Measurements from ENCODE around the gene TBC1D22A. TPM values are rescaled to one million over a fixed set of nuclear protein-coding genes. Genes with fewer than 3 reads are reported as not detected.

Gene TBC1D22A
- total RNA-seq, 1 donor from 2014 or later, result 24.2 TPM

DNA sequence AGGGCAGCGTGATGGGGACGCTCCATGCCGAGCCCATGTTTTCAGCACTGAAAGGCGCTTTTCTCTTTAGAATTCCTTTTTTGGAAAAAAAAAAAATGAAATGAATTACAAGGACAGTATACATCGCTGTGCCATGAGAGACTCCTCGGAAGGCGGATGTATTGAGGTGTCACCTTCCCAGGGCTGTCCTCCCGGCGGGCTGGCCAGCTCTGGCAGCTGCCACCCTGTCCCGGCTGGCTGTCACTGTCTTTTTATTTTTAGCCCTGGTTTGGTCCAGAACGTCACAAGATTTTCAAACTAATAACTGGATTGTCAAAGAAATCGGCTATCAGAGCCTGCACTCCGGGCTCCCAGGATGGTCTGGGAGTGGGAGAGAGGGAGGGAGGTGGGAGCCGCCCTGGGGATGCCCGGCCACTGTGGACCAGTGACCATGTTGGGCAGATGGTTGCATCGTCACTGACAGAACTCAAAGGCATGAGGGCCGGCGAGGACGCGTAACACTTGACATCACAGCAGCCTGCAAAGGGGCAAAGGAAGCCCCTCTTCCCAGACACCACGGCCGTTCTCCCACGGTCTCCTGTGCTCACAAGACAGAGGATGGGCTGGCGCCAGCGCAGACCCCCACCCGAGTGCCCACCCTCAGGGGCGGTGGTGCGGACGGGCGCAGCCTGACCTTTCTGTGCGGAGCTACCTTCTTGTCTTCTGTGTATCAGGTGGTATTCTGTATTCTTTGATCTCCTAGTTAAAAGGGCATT is 392.9 kb downstream of the TBC1D22A start:
- no peak overlapping the region for H3K4me3 Mint-ChIP-seq (ENCODE audit: unreplicated experiment)
- H3K79me2 ChIP-seq (ENCODE audit: insufficient read depth, low read length), result no peaks in the 10 kb centered on the region
- DNase-seq (ENCODE audit: low read depth), result no peak
- peak overlapping the region; percentile 37 for H3K4me3 ChIP-seq (ENCODE audit: insufficient read depth, low read depth, low read length)
- H3K4me2 ChIP-seq (ENCODE audit: low read length), result peak overlapping the region; percentile 80
- H4K20me1 ChIP-seq (ENCODE audit: insufficient read depth, low read length), result no peaks in the 10 kb centered on the region
- peaks cover 7% of the 10 kb centered on the region for H3K36me3 Mint-ChIP-seq (ENCODE audit: low read depth, unreplicated experiment)
- peaks cover 13% of the 10 kb centered on the region for H3K4me1 Mint-ChIP-seq (ENCODE audit: low read depth, unreplicated experiment)
- TF ChIP-seq, protein P1, sequence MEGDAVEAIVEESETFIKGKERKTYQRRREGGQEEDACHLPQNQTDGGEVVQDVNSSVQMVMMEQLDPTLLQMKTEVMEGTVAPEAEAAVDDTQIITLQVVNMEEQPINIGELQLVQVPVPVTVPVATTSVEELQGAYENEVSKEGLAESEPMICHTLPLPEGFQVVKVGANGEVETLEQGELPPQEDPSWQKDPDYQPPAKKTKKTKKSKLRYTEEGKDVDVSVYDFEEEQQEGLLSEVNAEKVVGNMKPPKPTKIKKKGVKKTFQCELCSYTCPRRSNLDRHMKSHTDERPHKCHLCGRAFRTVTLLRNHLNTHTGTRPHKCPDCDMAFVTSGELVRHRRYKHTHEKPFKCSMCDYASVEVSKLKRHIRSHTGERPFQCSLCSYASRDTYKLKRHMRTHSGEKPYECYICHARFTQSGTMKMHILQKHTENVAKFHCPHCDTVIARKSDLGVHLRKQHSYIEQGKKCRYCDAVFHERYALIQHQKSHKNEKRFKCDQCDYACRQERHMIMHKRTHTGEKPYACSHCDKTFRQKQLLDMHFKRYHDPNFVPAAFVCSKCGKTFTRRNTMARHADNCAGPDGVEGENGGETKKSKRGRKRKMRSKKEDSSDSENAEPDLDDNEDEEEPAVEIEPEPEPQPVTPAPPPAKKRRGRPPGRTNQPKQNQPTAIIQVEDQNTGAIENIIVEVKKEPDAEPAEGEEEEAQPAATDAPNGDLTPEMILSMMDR (IDR thresholded peaks at IDR 0.05; ENCODE audit: insufficient read depth, low read depth, low read length), result no peak
- TF ChIP-seq EZH2 (IDR thresholded peaks at IDR 0.05; ENCODE audit: insufficient read depth, low read length), result no peak
- no peaks in the 10 kb centered on the region for H3K27me3 Mint-ChIP-seq (ENCODE audit: low read depth, unreplicated experiment)
- H3K4me1 ChIP-seq (ENCODE audit: insufficient read depth, low read length), result peaks cover 25% of the 10 kb centered on the region
- no peak for FAIRE-seq
- H3K9ac ChIP-seq (ENCODE audit: low read length), result peak overlapping the region; percentile 38
- no peak overlapping the region for H2AFZ ChIP-seq (ENCODE audit: low read depth, low read length)
- no peaks in the 10 kb centered on the region for H3K27me3 ChIP-seq (ENCODE audit: insufficient read depth, low read length)
- no peaks in the 10 kb centered on the region for H3K36me3 ChIP-seq (ENCODE audit: insufficient read depth, low read length)
- no peaks in the 10 kb centered on the region for H3K9me3 ChIP-seq (ENCODE audit: insufficient read depth, low read depth, low read length)
- no peak overlapping the region for H3K27ac Mint-ChIP-seq (ENCODE audit: unreplicated experiment)
- H3K27ac ChIP-seq (ENCODE audit: low read depth, low read length), result no peak overlapping the region
- H3K9me3 Mint-ChIP-seq (ENCODE audit: unreplicated experiment), result no peaks in the 10 kb centered on the region

DNA sequence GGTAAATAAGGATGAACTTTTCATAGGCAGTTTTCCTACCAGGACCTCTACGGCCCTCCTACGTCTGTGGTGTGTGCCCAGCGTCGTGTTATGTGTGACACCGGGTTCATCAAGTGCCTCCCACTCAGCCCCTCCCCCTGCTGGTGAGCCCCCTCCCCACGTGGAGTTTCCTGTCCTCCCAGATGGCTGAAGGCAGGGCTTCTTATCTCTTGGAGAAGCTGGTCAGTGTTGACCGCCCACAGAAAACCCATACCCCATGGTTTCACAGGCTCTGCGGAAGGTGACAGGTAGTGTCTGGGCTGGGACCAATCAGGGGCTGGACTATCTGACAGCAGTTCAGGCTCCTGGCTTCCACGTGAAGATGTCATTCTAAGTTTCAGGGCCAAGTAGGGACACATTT is 393.5 kb downstream of the TBC1D22A start:
- Histone ChIP-seq H3K9ac (ENCODE audit: low read length) (no peak overlapping the region), H3K36me3 (ENCODE audit: insufficient read depth, low read length) (no peaks in the 10 kb centered on the region), H3K27me3 (ENCODE audit: insufficient read depth, low read length) (no peaks in the 10 kb centered on the region), H3K4me1 (ENCODE audit: insufficient read depth, low read length) (peaks cover 25% of the 10 kb centered on the region), H3K9me3 (ENCODE audit: insufficient read depth, low read depth, low read length) (no peaks in the 10 kb centered on the region), H3K27ac (ENCODE audit: low read depth, low read length) (no peak overlapping the region), H3K79me2 (ENCODE audit: insufficient read depth, low read length) (no peaks in the 10 kb centered on the region), H4K20me1 (ENCODE audit: insufficient read depth, low read length) (no peaks in the 10 kb centered on the region), H3K4me3 (ENCODE audit: insufficient read depth, low read depth, low read length) (no peak overlapping the region), H3K4me2 (ENCODE audit: low read length) (no peak overlapping the region), H2AFZ (ENCODE audit: low read depth, low read length) (no peak overlapping the region)
- H3K9me3 Mint-ChIP-seq (ENCODE audit: unreplicated experiment), result no peaks in the 10 kb centered on the region
- FAIRE-seq (no peak), DNase-seq (ENCODE audit: low read depth) (no peak)
- H3K4me1 Mint-ChIP-seq (ENCODE audit: low read depth, unreplicated experiment), result peaks cover 12% of the 10 kb centered on the region
- H3K4me3 Mint-ChIP-seq (ENCODE audit: unreplicated experiment), result no peak overlapping the region
- no peaks in the 10 kb centered on the region for H3K27me3 Mint-ChIP-seq (ENCODE audit: low read depth, unreplicated experiment)
- H3K36me3 Mint-ChIP-seq (ENCODE audit: low read depth, unreplicated experiment), result peaks cover 7% of the 10 kb centered on the region
- TF ChIP-seq, protein P1 (IDR thresholded peaks at IDR 0.05; ENCODE audit: insufficient read depth, low read depth, low read length), result no peak
- no peak for TF ChIP-seq EZH2 (IDR thresholded peaks at IDR 0.05; ENCODE audit: insufficient read depth, low read length)
- no peak overlapping the region for H3K27ac Mint-ChIP-seq (ENCODE audit: unreplicated experiment)

Data from astrocyte (in vitro differentiated cells and primary cell).